ENCODE results near the gene HS3ST4.

HS3ST4 gene

GRCh38 chr16:25912321-25912720 is 220.6 kb downstream of the HS3ST4 start:
- no peak overlapping the region for H3K4me3 ChIP-seq (ENCODE audit: low read depth, low read length)
- no peak for TF ChIP-seq CTCF (IDR thresholded peaks at IDR 0.05; ENCODE audit: low read depth, low read length)

GRCh38 chr16:25914357-25914962 is 222.7 kb downstream of the HS3ST4 start:
- no peak overlapping the region for H3K4me3 ChIP-seq (ENCODE audit: low read depth, low read length)
- TF ChIP-seq CTCF (IDR thresholded peaks at IDR 0.05; ENCODE audit: low read depth, low read length) = no peak

GRCh38 chr16:25916037-25916436 is 224.3 kb downstream of the HS3ST4 start:
- TF ChIP-seq CTCF (IDR thresholded peaks at IDR 0.05; ENCODE audit: low read depth, low read length) = no peak

GRCh38 chr16:25922438-25922837 is 230.7 kb downstream of the HS3ST4 start:
- no peak for TF ChIP-seq CTCF (IDR thresholded peaks at IDR 0.05; ENCODE audit: low read depth, low read length)

More at GRCh38 chr16:25916037-25916436, 224.3 kb downstream of the HS3ST4 start:
- H3K4me3 ChIP-seq (ENCODE audit: low read depth, low read length) = no peak overlapping the region

GRCh38 chr16:25925421-25925820 is 233.7 kb downstream of the HS3ST4 start:
- no peak for TF ChIP-seq CTCF (IDR thresholded peaks at IDR 0.05; ENCODE audit: low read depth, low read length)
- H3K4me3 ChIP-seq (ENCODE audit: low read depth, low read length) = no peak overlapping the region

More at GRCh38 chr16:25922438-25922837, 230.7 kb downstream of the HS3ST4 start:
- H3K4me3 ChIP-seq (ENCODE audit: low read depth, low read length) = no peak overlapping the region

- no peak overlapping the region for H3K4me3 ChIP-seq (ENCODE audit: low read depth, low read length)
- no peak for TF ChIP-seq CTCF (IDR thresholded peaks at IDR 0.05; ENCODE audit: low read depth, low read length)
Observed at GRCh38 chr16:25931473-25932035, 239.8 kb downstream of the HS3ST4 start.

DNA sequence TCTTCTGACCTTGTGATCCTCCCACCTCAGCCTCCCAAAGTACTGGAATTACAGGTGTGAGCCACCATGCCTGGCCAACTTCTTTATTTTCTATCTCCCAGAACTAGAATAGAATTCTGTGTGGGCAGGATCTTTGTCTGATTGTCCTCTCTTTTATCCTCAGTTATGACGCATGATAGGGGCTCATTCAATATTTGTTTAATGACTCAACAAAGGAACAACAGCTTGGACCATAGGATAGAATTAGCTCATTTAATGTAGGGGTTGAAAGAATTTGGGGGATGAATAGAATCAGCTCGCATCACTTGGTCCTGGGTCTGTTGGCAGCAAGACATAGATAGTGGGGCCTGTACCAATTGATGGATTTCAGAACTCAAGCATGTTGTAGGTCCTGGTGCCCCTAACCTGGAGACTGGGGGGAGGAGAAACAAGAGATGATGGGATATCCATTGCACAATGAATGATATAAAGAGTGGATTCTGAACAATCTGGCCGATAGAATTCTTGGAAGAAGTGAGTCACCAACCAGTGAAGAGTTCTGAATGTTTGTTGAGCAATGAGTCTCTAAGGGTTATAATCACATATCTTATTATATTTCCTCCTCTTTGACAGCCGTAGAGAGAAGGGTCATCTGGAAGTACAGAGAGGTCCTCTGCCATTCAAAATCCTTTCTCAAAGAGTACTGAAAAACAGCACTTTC is 250.2 kb downstream of the HS3ST4 start:
- no peak overlapping the region for H3K4me3 ChIP-seq (ENCODE audit: low read depth, low read length)
- TF ChIP-seq CTCF (IDR thresholded peaks at IDR 0.05; ENCODE audit: low read depth, low read length) = no peak

Measured in WI38 (cell line).